GM12875 (cell line): ENCODE results near the gene GRN.
"Not testable (repeated sequence)": the region's sequence is repeated elsewhere in the genome, so short reads cannot be mapped to it uniquely, and the experiment has no call there.

Source experiments
- H3K4me3 ChIP-seq: one replicate; pipeline ENCODE4 v1.5.1; 2011; ENCODE audit warnings: low read depth, low read length, control low read depth
- TF ChIP-seq, protein P1 (sequence below): IDR thresholded peaks from 2 replicates; pipeline ENCODE4 v1.5.1; 2011; ENCODE audit warnings: low read depth, mild to moderate bottlenecking, control low read depth, inconsistent platforms, low read length, moderate library complexity, borderline replicate concordance; ENCODE audit not compliant: insufficient read depth

Gene GRN

DNA sequence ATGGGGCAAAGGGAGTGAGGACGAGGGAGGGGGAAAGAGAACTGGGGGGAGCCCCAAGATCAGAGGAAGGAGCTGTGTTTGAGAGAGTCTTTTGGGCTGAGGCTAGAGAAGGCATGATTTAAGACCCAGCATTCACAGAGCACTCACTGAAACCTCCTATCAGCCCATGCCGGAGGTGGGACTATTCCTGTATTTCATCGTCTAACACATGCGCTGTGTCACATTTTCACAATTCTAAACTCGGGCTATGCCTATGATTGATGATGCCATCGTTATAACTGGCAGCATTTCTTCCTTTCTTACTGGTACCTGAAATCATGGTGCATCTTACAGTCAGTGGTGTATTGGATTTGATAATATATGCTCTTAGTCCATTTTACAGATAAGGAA, 15.0 kb downstream of the GRN start:
- TF ChIP-seq, protein P1, sequence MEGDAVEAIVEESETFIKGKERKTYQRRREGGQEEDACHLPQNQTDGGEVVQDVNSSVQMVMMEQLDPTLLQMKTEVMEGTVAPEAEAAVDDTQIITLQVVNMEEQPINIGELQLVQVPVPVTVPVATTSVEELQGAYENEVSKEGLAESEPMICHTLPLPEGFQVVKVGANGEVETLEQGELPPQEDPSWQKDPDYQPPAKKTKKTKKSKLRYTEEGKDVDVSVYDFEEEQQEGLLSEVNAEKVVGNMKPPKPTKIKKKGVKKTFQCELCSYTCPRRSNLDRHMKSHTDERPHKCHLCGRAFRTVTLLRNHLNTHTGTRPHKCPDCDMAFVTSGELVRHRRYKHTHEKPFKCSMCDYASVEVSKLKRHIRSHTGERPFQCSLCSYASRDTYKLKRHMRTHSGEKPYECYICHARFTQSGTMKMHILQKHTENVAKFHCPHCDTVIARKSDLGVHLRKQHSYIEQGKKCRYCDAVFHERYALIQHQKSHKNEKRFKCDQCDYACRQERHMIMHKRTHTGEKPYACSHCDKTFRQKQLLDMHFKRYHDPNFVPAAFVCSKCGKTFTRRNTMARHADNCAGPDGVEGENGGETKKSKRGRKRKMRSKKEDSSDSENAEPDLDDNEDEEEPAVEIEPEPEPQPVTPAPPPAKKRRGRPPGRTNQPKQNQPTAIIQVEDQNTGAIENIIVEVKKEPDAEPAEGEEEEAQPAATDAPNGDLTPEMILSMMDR = no peak
- H3K4me3 ChIP-seq = no peak overlapping the region

- TF ChIP-seq, protein P1 = no peak
- no peak overlapping the region for H3K4me3 ChIP-seq
Measured at GRCh38 chr17:44360826-44361225, 15.7 kb downstream of the GRN start.

- H3K4me3 ChIP-seq = no peak overlapping the region
- TF ChIP-seq, protein P1 = no peak
Measured at GRCh38 chr17:44361292-44362260, 16.5 kb downstream of the GRN start.

GRCh38 chr17:44362459-44362948, 17.4 kb downstream of the GRN start:
- TF ChIP-seq, protein P1 = no peak
- H3K4me3 ChIP-seq = no peak overlapping the region

GRCh38 chr17:44362949-44363612, 18.0 kb downstream of the GRN start:
- TF ChIP-seq, protein P1 = no peak
- H3K4me3 ChIP-seq = peak overlapping the region; percentile 55

GRCh38 chr17:44363613-44364159, 18.6 kb downstream of the GRN start, which contains the start of gene FAM171A2:
Gene FAM171A2, minus strand, starts transcription at chr17:44363853. Its CDS starts 139 bp downstream, at chr17:44363714.
- peak within 1 kb of the TSS; percentile 55 for H3K4me3 ChIP-seq
- TF ChIP-seq, protein P1 = peak; percentile 88

DNA sequence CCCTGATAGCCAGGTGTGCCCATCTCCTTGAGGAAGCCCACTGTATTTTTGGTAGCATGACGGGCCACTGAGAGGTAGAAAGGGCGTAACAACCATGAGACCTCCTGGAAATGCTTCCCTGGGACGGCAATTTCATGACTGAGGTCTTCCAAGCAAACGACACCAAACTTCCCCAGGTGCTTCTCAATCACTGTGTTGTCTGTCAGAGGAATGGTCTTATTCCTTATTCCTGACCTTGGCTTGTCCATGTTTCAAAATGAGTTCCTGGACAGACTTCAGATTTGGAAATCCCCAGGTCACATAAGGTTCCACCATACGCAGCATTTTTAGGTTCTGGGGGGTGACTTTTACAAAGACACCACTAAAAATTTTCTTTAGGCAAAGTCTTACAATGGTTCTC, 19.9 kb downstream of the GRN start:
- H3K4me3 ChIP-seq = not testable (repeated sequence)
